ENCODE results near the gene NT5DC4. TPM values are rescaled to one million over a fixed set of nuclear protein-coding genes. Genes with fewer than 3 reads are reported as not detected.

Gene NT5DC4
- total RNA-seq, 1 experiment from 2014 or later = not detected

GRCh38 chr2:112692495-112692911 is 28.3 kb upstream of the NT5DC4 start:
- no peaks in the 10 kb centered on the region for H3K9me2 ChIP-seq (replicated peaks; ENCODE audit: insufficient read depth, low read length)
- no peaks in the 10 kb centered on the region for H3K79me2 ChIP-seq (ENCODE audit: low read length)
- no peak overlapping the region for H3K27ac ChIP-seq (ENCODE audit: low read length)
- no peaks in the 10 kb centered on the region for H3K36me3 ChIP-seq (ENCODE audit: insufficient read depth, low read length)
- no peak overlapping the region for H3K4me2 ChIP-seq (ENCODE audit: low read depth, low read length, poor library complexity, severe bottlenecking)
- no peaks in the 10 kb centered on the region for H3K9me3 ChIP-seq (ENCODE audit: low read length)
- H4K20me1 ChIP-seq (ENCODE audit: insufficient read depth, low read depth, low read length) = no peaks in the 10 kb centered on the region
- H2AFZ ChIP-seq (ENCODE audit: low read length) = no peak overlapping the region
- peaks cover 4% of the 10 kb centered on the region; the same call in 1 of the 2 replicates for H3K4me1 ChIP-seq (ENCODE audit: low read length)
- no peaks in the 10 kb centered on the region for H3K27me3 ChIP-seq (ENCODE audit: low read length)
- H3K4me3 ChIP-seq (ENCODE audit: low read length) = no peak overlapping the region
- DNase-seq = no peak
- no peak overlapping the region for H3K9ac ChIP-seq (ENCODE audit: low read length)

- Histone ChIP-seq H3K9ac (ENCODE audit: low read length) (no peak overlapping the region), H3K27me3 (ENCODE audit: low read length) (no peaks in the 10 kb centered on the region), H3K4me2 (ENCODE audit: low read depth, low read length, poor library complexity, severe bottlenecking) (no peak overlapping the region), H3K9me3 (ENCODE audit: low read length) (no peaks in the 10 kb centered on the region), H3K79me2 (ENCODE audit: low read length) (no peaks in the 10 kb centered on the region), H3K4me3 (ENCODE audit: low read length) (no peak overlapping the region), H3K27ac (ENCODE audit: low read length) (no peak overlapping the region), H3K36me3 (ENCODE audit: insufficient read depth, low read length) (no peaks in the 10 kb centered on the region), H4K20me1 (ENCODE audit: insufficient read depth, low read depth, low read length) (no peaks in the 10 kb centered on the region), H3K9me2 (replicated peaks; ENCODE audit: insufficient read depth, low read length) (no peaks in the 10 kb centered on the region), H3K4me1 (ENCODE audit: low read length) (peaks cover 4% of the 10 kb centered on the region; the same call in 1 of the 2 replicates), H2AFZ (ENCODE audit: low read length) (no peak overlapping the region)
- DNase-seq = no peak
These were observed 27.9 kb upstream of the NT5DC4 start for GRCh38 chr2:112692918-112693317.

- Histone ChIP-seq H3K9ac (ENCODE audit: low read length) (no peak overlapping the region), H2AFZ (ENCODE audit: low read length) (no peak overlapping the region), H3K4me1 (ENCODE audit: low read length) (peaks cover 4% of the 10 kb centered on the region; the same call in 1 of the 2 replicates)
These were observed 27.2 kb upstream of the NT5DC4 start for GRCh38 chr2:112693596-112693995.

GRCh38 chr2:112694182-112694581 is 26.6 kb upstream of the NT5DC4 start:
- Histone ChIP-seq H3K27ac (ENCODE audit: low read length) (no peak overlapping the region), H4K20me1 (ENCODE audit: insufficient read depth, low read depth, low read length) (no peaks in the 10 kb centered on the region)
- no peak for DNase-seq

More at GRCh38 chr2:112693596-112693995, 27.2 kb upstream of the NT5DC4 start:
- no peak for DNase-seq
- Histone ChIP-seq H3K9me2 (replicated peaks; ENCODE audit: insufficient read depth, low read length) (no peaks in the 10 kb centered on the region), H3K4me2 (ENCODE audit: low read depth, low read length, poor library complexity, severe bottlenecking) (no peak overlapping the region), H3K9me3 (ENCODE audit: low read length) (no peaks in the 10 kb centered on the region), H3K36me3 (ENCODE audit: insufficient read depth, low read length) (no peaks in the 10 kb centered on the region), H3K79me2 (ENCODE audit: low read length) (no peaks in the 10 kb centered on the region), H3K27ac (ENCODE audit: low read length) (no peak overlapping the region), H4K20me1 (ENCODE audit: insufficient read depth, low read depth, low read length) (no peaks in the 10 kb centered on the region), H3K27me3 (ENCODE audit: low read length) (no peaks in the 10 kb centered on the region), H3K4me3 (ENCODE audit: low read length) (no peak overlapping the region)

GRCh38 chr2:112698834-112699515 is 21.8 kb upstream of the NT5DC4 start:
- Histone ChIP-seq H3K9me2 (replicated peaks; ENCODE audit: insufficient read depth, low read length) (no peaks in the 10 kb centered on the region), H3K36me3 (ENCODE audit: insufficient read depth, low read length) (no peaks in the 10 kb centered on the region), H3K4me1 (ENCODE audit: low read length) (no peaks in the 10 kb centered on the region), H3K79me2 (ENCODE audit: low read length) (no peaks in the 10 kb centered on the region), H3K4me3 (ENCODE audit: low read length) (no peak overlapping the region), H3K9me3 (ENCODE audit: low read length) (no peaks in the 10 kb centered on the region), H3K27ac (ENCODE audit: low read length) (no peak overlapping the region), H3K27me3 (ENCODE audit: low read length) (no peaks in the 10 kb centered on the region), H4K20me1 (ENCODE audit: insufficient read depth, low read depth, low read length) (no peaks in the 10 kb centered on the region), H2AFZ (ENCODE audit: low read length) (no peak overlapping the region), H3K9ac (ENCODE audit: low read length) (no peak overlapping the region), H3K4me2 (ENCODE audit: low read depth, low read length, poor library complexity, severe bottlenecking) (no peak overlapping the region)
- no peak for DNase-seq

More at GRCh38 chr2:112694182-112694581, 26.6 kb upstream of the NT5DC4 start:
- no peaks in the 10 kb centered on the region for H3K36me3 ChIP-seq (ENCODE audit: insufficient read depth, low read length)
- no peak overlapping the region for H3K4me2 ChIP-seq (ENCODE audit: low read depth, low read length, poor library complexity, severe bottlenecking)
- no peak overlapping the region for H3K9ac ChIP-seq (ENCODE audit: low read length)
- no peak overlapping the region for H2AFZ ChIP-seq (ENCODE audit: low read length)
- no peaks in the 10 kb centered on the region for H3K27me3 ChIP-seq (ENCODE audit: low read length)
- H3K4me1 ChIP-seq (ENCODE audit: low read length) = peaks cover 4% of the 10 kb centered on the region; the same call in 1 of the 2 replicates
- H3K4me3 ChIP-seq (ENCODE audit: low read length) = no peak overlapping the region
- no peaks in the 10 kb centered on the region for H3K9me3 ChIP-seq (ENCODE audit: low read length)
- H3K79me2 ChIP-seq (ENCODE audit: low read length) = no peaks in the 10 kb centered on the region
- no peaks in the 10 kb centered on the region for H3K9me2 ChIP-seq (replicated peaks; ENCODE audit: insufficient read depth, low read length)

GRCh38 chr2:112699984-112700667 is 20.7 kb upstream of the NT5DC4 start:
- no peaks in the 10 kb centered on the region for H3K36me3 ChIP-seq (ENCODE audit: insufficient read depth, low read length)
- DNase-seq = no peak
- H3K79me2 ChIP-seq (ENCODE audit: low read length) = no peaks in the 10 kb centered on the region
- H3K9ac ChIP-seq (ENCODE audit: low read length) = no peak overlapping the region
- no peak overlapping the region for H3K4me2 ChIP-seq (ENCODE audit: low read depth, low read length, poor library complexity, severe bottlenecking)
- H4K20me1 ChIP-seq (ENCODE audit: insufficient read depth, low read depth, low read length) = no peaks in the 10 kb centered on the region
- no peaks in the 10 kb centered on the region for H3K27me3 ChIP-seq (ENCODE audit: low read length)
- H3K4me1 ChIP-seq (ENCODE audit: low read length) = no peaks in the 10 kb centered on the region
- no peaks in the 10 kb centered on the region for H3K9me2 ChIP-seq (replicated peaks; ENCODE audit: insufficient read depth, low read length)
- no peaks in the 10 kb centered on the region for H3K9me3 ChIP-seq (ENCODE audit: low read length)
- H3K27ac ChIP-seq (ENCODE audit: low read length) = no peak overlapping the region
- H2AFZ ChIP-seq (ENCODE audit: low read length) = no peak overlapping the region
- H3K4me3 ChIP-seq (ENCODE audit: low read length) = no peak overlapping the region

- no peaks in the 10 kb centered on the region for H3K27me3 ChIP-seq (ENCODE audit: low read length)
- DNase-seq = no peak
- no peak overlapping the region for H3K4me3 ChIP-seq (ENCODE audit: low read length)
- H3K9ac ChIP-seq (ENCODE audit: low read length) = no peak overlapping the region
- H3K4me1 ChIP-seq (ENCODE audit: low read length) = no peaks in the 10 kb centered on the region
- H4K20me1 ChIP-seq (ENCODE audit: insufficient read depth, low read depth, low read length) = no peaks in the 10 kb centered on the region
- H3K9me3 ChIP-seq (ENCODE audit: low read length) = no peaks in the 10 kb centered on the region
- no peak overlapping the region for H2AFZ ChIP-seq (ENCODE audit: low read length)
- no peaks in the 10 kb centered on the region for H3K9me2 ChIP-seq (replicated peaks; ENCODE audit: insufficient read depth, low read length)
- no peak overlapping the region for H3K4me2 ChIP-seq (ENCODE audit: low read depth, low read length, poor library complexity, severe bottlenecking)
- H3K27ac ChIP-seq (ENCODE audit: low read length) = no peak overlapping the region
- no peaks in the 10 kb centered on the region for H3K36me3 ChIP-seq (ENCODE audit: insufficient read depth, low read length)
- H3K79me2 ChIP-seq (ENCODE audit: low read length) = no peaks in the 10 kb centered on the region
These were observed 19.8 kb upstream of the NT5DC4 start for GRCh38 chr2:112701052-112701451.

GRCh38 chr2:112703684-112704083 is 17.1 kb upstream of the NT5DC4 start:
- H3K27ac ChIP-seq (ENCODE audit: low read length) = no peak overlapping the region
- H4K20me1 ChIP-seq (ENCODE audit: insufficient read depth, low read depth, low read length) = no peaks in the 10 kb centered on the region
- DNase-seq = no peak
- H3K27me3 ChIP-seq (ENCODE audit: low read length) = no peaks in the 10 kb centered on the region
- H3K79me2 ChIP-seq (ENCODE audit: low read length) = no peaks in the 10 kb centered on the region
- no peaks in the 10 kb centered on the region for H3K36me3 ChIP-seq (ENCODE audit: insufficient read depth, low read length)
- no peak overlapping the region for H3K4me3 ChIP-seq (ENCODE audit: low read length)
- H3K9ac ChIP-seq (ENCODE audit: low read length) = no peak overlapping the region
- no peaks in the 10 kb centered on the region for H3K9me2 ChIP-seq (replicated peaks; ENCODE audit: insufficient read depth, low read length)
- no peak overlapping the region for H3K4me2 ChIP-seq (ENCODE audit: low read depth, low read length, poor library complexity, severe bottlenecking)
- no peaks in the 10 kb centered on the region for H3K9me3 ChIP-seq (ENCODE audit: low read length)
- no peak overlapping the region for H2AFZ ChIP-seq (ENCODE audit: low read length)
- no peaks in the 10 kb centered on the region for H3K4me1 ChIP-seq (ENCODE audit: low read length)
